COLO668 (cell line): ENCODE results near the gene FTO.

ENCODE experiments used
- DNase-seq: peaks from one replicate; lab custom pipeline; 2025; ENCODE audit not compliant: unreplicated experiment; lab: John Stamatoyannopoulos, UW

Gene FTO

GRCh38 chr16:54070789-54071343, 366.9 kb downstream of the FTO start:
- DNase-seq: no peak

- DNase-seq: no peak
Observed at GRCh38 chr16:54071514-54071913, 367.6 kb downstream of the FTO start.

- no peak for DNase-seq
Observed at GRCh38 chr16:54072237-54072636, 368.3 kb downstream of the FTO start.

DNA sequence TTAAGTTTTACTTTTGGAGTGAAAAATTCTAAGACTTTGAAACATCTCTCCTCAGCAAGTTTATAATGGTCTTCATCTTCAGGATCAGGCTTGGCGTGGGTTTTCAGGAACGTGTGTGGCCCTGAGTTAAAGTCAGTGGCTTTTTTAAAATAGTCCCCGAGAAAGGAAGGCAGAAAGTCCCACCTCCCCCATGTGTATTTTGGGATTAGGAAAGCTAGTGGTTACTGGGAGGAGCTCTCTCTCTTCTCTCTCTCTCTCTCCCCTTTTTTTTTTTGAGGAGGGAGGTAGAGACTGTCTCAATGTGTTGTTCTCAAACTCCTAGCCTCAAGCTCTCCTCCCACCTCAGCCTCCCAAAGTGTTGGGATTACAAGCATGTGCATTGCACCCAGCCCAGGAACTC, 369.4 kb downstream of the FTO start:
- no peak for DNase-seq

GRCh38 chr16:54075446-54075845, 371.5 kb downstream of the FTO start:
- DNase-seq: no peak

- no peak for DNase-seq
Observed at GRCh38 chr16:54076006-54076504, 372.1 kb downstream of the FTO start.

GRCh38 chr16:54077050-54077821, 373.3 kb downstream of the FTO start:
- DNase-seq: no peak

DNA sequence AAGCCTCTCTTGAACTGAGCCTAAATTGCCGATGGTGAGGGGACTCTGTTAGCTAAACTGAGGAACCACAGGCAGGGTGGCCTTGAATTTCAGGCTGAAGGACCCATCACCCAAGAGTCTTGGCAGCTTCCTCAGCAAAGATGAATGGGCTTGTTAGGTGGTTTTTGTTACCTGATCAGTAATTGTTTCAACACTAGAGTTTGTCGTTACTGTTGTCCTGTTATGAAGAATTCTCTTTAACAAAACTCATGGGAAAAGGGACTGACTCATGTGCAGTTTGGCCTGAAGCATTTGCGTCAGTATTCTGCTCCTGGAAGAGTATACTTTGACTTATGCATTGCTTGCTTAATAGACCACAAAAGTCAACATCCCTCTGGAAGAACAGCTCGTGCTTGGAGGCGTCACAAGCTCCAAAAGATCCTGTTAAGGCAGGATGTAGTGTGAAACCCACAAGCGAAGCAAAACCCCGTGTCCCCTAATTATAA, 376.6 kb downstream of the FTO start:
- DNase-seq: no peak

GRCh38 chr16:54086791-54087190, 382.8 kb downstream of the FTO start:
- DNase-seq: no peak

GRCh38 chr16:54090602-54091001, 386.6 kb downstream of the FTO start:
- no peak for DNase-seq

- no peak for DNase-seq
Observed at GRCh38 chr16:54093281-54093680, 389.3 kb downstream of the FTO start.

DNA sequence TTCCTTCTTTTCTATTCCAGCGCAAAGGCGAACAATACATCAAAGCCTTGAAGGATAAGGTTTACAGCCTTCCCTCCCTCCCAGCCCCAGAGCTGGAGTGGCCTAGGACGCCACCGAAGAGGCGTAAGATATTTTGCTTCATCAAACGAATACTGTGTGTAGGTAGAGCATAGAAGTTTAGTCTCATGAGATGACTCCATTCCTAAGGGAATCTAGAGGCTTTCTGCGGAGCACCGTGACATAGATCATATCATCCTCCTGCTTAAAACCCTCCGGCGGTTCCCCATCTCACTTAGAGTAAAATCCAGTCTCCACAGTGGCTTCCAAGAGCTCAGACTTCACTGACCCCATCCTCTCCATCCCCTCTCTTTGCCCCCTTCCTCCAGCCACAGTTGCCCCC, 390.7 kb downstream of the FTO start:
- DNase-seq: no peak

DNA sequence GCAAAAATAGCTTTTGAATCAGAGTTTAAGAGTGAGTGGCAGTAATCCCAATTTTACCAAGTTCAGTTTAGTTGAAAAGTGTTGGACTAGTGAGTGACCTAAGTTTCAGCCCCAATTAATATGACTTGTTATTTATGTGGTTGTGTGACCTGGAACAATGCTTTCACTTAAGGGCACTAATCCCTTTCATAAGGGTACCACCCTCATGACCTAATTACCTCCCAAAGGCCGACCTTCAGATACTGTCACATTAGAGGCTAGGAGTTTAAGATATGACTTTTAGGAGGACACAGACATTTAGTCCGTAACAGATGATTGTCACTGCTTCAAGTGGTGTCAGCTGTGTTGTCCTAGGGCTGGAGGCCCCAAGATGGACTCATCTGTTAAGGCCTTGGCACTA, 392.7 kb downstream of the FTO start:
- no peak for DNase-seq

DNA sequence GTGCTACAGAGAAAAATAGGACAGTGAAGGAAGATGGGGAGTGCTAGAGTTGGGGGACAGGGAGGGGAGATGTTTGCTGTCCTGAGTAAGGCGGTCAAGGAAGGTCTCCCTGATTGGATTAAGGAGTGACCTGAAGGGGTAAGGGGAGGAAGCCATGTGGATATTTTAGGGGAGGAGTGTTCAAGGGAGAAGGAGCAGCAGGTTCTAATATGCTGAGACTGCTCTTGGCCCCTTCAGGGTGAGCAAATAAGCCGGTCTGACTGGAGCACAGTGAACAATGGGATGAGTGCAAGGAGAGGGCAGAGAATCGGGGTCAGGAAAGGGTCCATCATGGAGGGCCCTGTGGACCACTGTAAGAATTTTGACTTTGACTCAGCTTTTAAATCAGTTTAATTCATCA, 393.8 kb downstream of the FTO start:
- DNase-seq: no peak

- no peak for DNase-seq
Observed at GRCh38 chr16:54098247-54098646, 394.3 kb downstream of the FTO start.

GRCh38 chr16:54099627-54100026, 395.7 kb downstream of the FTO start:
- no peak for DNase-seq

GRCh38 chr16:54102888-54103866, 399.2 kb downstream of the FTO start:
- no peak for DNase-seq

GRCh38 chr16:54106057-54106456, 402.1 kb downstream of the FTO start:
- no peak for DNase-seq

GRCh38 chr16:54107583-54108202, 403.7 kb downstream of the FTO start:
- no peak for DNase-seq

GRCh38 chr16:54110016-54110981, 406.3 kb downstream of the FTO start:
- no peak for DNase-seq
